AG08396 (cell line): ENCODE measurements around the gene TBL1X.
"Not testable (repeated sequence)": the region's sequence is repeated elsewhere in the genome, so short reads cannot be mapped to it uniquely, and the experiment has no call there.

Experiments
- DNase-seq: peaks from one replicate; pipeline ENCODE4 v3.0.0; 2012; ENCODE audit warnings: low spot score, mixed read lengths

Gene TBL1X

DNA sequence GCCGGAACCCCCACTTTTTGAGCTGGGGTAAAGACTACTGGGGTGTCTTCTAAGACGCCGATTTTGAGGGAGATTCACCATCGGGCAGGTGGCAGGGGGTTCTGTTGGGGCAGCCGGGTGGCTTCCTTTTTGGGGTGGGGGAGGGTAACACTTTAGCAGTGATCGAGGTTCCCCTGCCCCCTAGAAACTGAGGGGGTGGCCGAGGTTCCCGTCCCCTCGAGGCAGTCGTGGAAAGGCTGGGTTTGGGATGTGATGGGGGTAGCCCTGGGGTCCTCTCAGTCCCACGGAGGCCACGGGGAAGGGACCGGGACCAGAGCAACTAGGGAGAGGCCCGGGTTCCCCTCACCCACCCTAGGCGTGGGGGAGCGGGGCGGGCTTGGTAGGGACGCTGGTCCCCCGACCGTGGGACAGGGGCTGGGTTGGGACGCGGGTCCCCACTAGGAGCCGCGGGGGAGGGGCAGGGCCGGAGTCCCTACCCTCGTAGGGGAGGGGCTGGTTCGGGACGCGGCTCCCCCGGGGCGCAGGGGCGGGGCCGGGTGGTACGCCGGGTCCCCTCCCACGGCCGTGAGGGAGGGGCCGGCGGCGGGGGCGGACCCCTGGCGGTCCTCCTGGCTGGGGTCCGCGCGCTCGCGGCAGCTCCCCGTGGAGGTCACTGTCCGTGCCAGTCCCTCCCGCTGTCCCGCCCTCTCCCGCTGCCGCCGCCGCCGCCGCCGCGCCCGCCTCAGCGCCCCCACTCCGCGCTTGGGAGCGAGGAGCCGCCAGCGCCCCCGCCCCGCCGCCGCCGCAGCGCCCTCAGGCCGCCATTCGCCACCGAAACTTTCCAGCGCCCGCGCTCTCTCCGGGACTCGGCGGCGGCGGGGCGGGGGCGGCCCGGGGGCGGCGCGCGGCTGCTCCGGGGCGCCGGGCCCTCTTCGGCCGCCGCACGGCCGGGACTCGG lies at the start of gene TBL1X:
TSS of gene TBL1X (plus strand) at position 624 of the 937 bp plus-strand sequence. CDS start 188,529 bp downstream, outside the sequence.
- DNase-seq, result peak; percentile 52

GRCh38 chrX:9416562-9417348 lies 48.1 kb upstream of the TBL1X start:
- DNase-seq, result peak; percentile 18

GRCh38 chrX:9418262-9418661 lies 46.6 kb upstream of the TBL1X start:
- DNase-seq, result no peak

- DNase-seq, result no peak
Measured at GRCh38 chrX:9420275-9421265, 44.3 kb upstream of the TBL1X start.

DNA sequence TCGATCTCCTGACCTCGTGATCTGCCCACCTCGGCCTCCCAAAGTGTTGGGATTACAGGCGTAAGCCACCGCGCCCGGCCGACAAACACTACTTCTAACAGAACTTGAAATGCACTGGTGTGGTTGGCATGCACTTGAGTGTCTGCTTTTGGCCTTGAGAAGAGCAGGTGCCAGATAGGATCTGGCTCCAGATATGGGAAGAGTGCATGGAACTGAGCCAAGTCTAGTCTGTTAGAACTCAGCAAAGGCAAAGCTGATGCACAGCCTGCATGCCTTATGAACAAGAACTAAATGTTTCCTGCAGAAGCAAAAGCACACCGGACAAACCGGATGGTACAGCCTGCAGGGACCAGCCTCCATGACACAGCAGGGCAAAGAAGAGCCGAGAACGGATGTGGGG lies 35.1 kb upstream of the TBL1X start:
- DNase-seq, result no peak

- no peak for DNase-seq
Measured at GRCh38 chrX:9430346-9430921, 34.4 kb upstream of the TBL1X start.

- DNase-seq, result no peak
Measured at GRCh38 chrX:9431281-9431680, 33.6 kb upstream of the TBL1X start.

DNA sequence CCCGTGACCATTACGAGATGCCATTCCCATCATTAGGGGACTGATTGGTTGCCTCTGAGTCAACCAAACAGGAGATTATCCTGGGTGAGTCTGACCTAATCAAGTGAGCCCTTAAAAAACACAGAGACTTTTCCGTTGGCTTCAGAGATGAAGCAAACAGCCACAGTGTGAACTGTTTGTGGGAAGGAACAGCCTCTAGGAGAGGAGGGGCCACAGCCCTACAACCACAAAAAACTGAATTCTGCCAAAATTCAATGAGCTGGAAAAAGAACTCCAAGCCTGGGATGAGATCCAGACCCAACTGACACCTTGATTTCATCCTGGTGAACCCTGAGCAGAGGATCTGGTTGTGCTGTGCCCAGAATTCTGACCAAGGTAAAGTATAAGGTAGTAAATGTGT lies 31.3 kb upstream of the TBL1X start:
- no peak for DNase-seq

GRCh38 chrX:9434051-9434550 lies 30.8 kb upstream of the TBL1X start:
- no peak for DNase-seq

DNA sequence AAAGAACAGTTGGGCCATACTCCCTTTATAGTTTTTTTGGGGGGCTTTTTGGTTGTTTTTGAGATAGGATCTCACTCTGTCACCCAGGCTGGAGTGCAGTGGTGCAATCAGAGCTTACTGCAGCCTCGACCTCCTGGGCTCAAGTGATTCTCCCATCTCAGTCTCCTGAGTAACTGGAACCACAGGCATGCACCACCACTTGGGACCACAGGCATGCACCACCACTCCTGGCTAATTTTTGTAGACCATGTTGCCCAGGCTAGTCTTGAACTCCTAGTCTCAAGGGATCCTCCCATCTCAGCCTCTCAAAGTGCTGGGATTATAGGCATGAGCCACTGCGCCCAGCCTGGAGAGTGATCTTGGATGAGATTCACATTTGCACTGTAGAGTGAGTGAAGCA lies 29.8 kb upstream of the TBL1X start:
- not testable (repeated sequence) for DNase-seq

DNA sequence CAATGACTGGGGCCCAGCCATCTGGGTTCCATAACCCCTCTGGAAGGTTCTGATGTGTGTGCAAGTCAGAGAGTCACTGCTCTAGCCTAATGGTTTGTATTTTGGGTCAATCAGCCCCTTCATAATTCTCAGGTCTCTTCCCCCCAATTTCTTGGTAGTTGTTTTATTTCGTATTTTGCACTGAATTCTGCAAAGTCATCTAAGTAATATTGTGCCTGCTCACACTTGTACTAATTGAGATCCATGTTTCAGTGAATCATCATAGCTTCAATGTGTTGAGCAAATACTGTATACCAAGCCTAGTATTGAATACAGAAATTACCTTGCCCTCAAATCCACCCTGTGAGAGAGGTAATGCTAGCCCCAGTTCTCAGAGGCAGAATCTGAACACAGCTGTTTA lies 28.0 kb upstream of the TBL1X start:
- DNase-seq, result no peak

- DNase-seq, result no peak
Measured at GRCh38 chrX:9438933-9439494, 25.8 kb upstream of the TBL1X start.

GRCh38 chrX:9440116-9440844 lies 24.6 kb upstream of the TBL1X start:
- no peak for DNase-seq

GRCh38 chrX:9442056-9442455 lies 22.8 kb upstream of the TBL1X start:
- no peak for DNase-seq

DNA sequence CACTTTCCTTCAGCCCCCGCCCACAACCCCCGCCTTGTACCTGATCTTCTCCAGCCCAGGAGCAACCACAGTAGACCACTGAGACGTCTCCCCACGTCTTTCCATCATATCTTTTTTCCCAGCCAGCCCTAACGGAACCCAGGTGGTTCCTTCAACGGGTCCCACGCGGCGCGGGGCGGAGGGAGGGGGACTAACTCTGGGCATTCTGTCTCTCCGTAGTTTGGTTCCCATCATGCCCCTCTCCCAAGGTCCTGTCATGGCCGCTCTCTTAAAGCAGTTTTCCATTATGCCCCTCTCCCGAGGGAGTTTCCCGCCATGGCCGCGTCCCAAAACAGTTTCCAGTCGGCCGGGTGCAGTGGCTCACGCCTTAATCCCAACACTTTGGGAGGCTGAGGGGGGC lies 21.5 kb upstream of the TBL1X start:
- DNase-seq, result no peak

GRCh38 chrX:9447906-9448305 lies 17.0 kb upstream of the TBL1X start:
- no peak for DNase-seq

DNA sequence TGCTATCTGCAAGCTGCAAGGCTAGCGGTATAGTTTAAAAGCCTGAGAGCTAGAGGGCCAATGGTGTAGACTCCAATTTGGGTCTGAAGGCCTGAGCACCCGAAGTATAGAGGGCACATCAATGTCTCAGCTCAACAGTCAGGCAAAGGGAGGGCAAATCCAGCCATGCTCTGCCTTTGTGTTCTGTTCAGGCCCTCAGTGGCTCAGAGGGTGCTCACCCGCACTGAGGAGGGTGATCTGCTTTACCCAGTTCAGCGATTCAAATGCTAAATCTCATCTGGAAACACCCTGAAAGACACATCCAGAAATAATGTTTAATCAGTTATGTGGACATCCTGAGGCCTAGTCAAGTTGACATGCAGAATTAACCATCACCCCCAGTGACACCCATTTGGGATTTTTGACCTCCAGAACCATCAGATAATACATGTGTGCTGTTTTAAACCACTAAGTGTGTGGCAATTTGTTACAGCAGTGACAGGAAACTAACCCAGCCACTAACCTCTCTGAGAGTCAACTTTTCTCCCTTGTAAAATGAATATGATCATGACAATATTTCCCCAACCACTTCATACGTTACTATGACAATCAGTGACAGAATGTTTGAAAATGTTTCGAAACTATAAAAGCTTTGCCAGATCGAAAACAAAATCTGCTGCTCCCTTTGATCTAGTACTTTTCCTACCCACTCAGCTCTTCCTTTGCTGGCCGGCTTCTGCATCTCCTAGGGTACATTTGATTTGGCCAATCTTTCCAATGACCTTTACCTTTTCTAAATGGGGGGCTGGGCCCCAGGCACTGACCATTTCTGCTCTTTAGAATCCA lies 8.4 kb upstream of the TBL1X start:
- DNase-seq, result no peak

- DNase-seq, result not testable (repeated sequence)
Measured at GRCh38 chrX:9458034-9458433, 6.8 kb upstream of the TBL1X start.

GRCh38 chrX:9458516-9459078 lies 6.3 kb upstream of the TBL1X start:
- DNase-seq, result no peak
